ENCODE data around the gene PRSS2. TPM values are rescaled to one million over a fixed set of nuclear protein-coding genes. Genes with fewer than 3 reads are reported as not detected.

PRSS2 gene
- total RNA-seq, 1 experiment from 2014 or later: 0.40 TPM

GRCh38 chr7:142802301-142802700 is 31.5 kb downstream of the PRSS2 start:
- CTCF ChIA-PET: no interaction called here
- H3K27me3 ChIP-seq (ENCODE audit: low read length): no peaks in the 10 kb centered on the region
- H3K4me1 ChIP-seq (ENCODE audit: insufficient read depth, low read length): peaks cover 36% of the 10 kb centered on the region
- H2AFZ ChIP-seq (ENCODE audit: low read length): no peak overlapping the region
- H3F3A ChIP-seq (ENCODE audit: low read length, unreplicated experiment): peaks cover 3% of the 10 kb centered on the region
- H3K27ac ChIP-seq (ENCODE audit: low read length): no peak overlapping the region
- no peak overlapping the region for H3K4me2 ChIP-seq (ENCODE audit: low read length)
- no peaks in the 10 kb centered on the region for H4K20me1 ChIP-seq (ENCODE audit: low read length)
- POLR2A ChIA-PET (ENCODE audit: unreplicated experiment): no interaction called here
- peaks cover 34% of the 10 kb centered on the region for H3K36me3 ChIP-seq (ENCODE audit: low read depth, low read length)
- peaks cover 37% of the 10 kb centered on the region for H3K79me2 ChIP-seq (ENCODE audit: low read length)
- H3K9me2 ChIP-seq (replicated peaks; ENCODE audit: low read length): no peaks in the 10 kb centered on the region
- no peaks in the 10 kb centered on the region for H3K9me3 ChIP-seq (ENCODE audit: low read length)
- no peak for DNase-seq
- intact Hi-C loops (cut with micrococcal nuclease): no loop called here
- H3K4me3 ChIP-seq (ENCODE audit: low read length): no peak overlapping the region
- no peak overlapping the region for H3K9ac ChIP-seq (ENCODE audit: low read length)
- no TSS peak for BruUV-seq (replicated peaks)
- no peak for TF ChIP-seq EZH2 (IDR thresholded peaks at IDR 0.05; ENCODE audit: low read length, unreplicated experiment)
- no peak for TF ChIP-seq CTCF (conservative IDR thresholded peaks at IDR 0.05; ENCODE audit: low read depth, low read length)
- TF ChIP-seq EZH2phosphoT487 (IDR thresholded peaks at IDR 0.05; ENCODE audit: borderline replicate concordance, low read length): no peak
- ATAC-seq: no peak

GRCh38 chr7:142803901-142804300 is 33.1 kb downstream of the PRSS2 start:
- Histone ChIP-seq H3K4me1 (ENCODE audit: insufficient read depth, low read length) (peaks cover 37% of the 10 kb centered on the region), H4K20me1 (ENCODE audit: low read length) (no peaks in the 10 kb centered on the region), H3K9me3 (ENCODE audit: low read length) (no peaks in the 10 kb centered on the region), H3K79me2 (ENCODE audit: low read length) (peaks cover 21% of the 10 kb centered on the region), H3K4me2 (ENCODE audit: low read length) (no peak overlapping the region), H3K36me3 (ENCODE audit: low read depth, low read length) (peaks cover 34% of the 10 kb centered on the region), H3K27ac (ENCODE audit: low read length) (no peak overlapping the region), H2AFZ (ENCODE audit: low read length) (no peak overlapping the region), H3K9ac (ENCODE audit: low read length) (no peak overlapping the region), H3F3A (ENCODE audit: low read length, unreplicated experiment) (peaks cover 11% of the 10 kb centered on the region), H3K4me3 (ENCODE audit: low read length) (no peak overlapping the region), H3K9me2 (replicated peaks; ENCODE audit: low read length) (no peaks in the 10 kb centered on the region), H3K27me3 (ENCODE audit: low read length) (no peaks in the 10 kb centered on the region)
- ChIA-PET POLR2A (ENCODE audit: unreplicated experiment) (no interaction called here), CTCF (no interaction called here)
- intact Hi-C loops (cut with micrococcal nuclease): no loop called here
- no peak for ATAC-seq
- BruUV-seq (replicated peaks): no TSS peak
- no peak for DNase-seq
- TF ChIP-seq EZH2phosphoT487 (IDR thresholded peaks at IDR 0.05; ENCODE audit: borderline replicate concordance, low read length) (no peak), CTCF (conservative IDR thresholded peaks at IDR 0.05; ENCODE audit: low read depth, low read length) (no peak), EZH2 (IDR thresholded peaks at IDR 0.05; ENCODE audit: low read length, unreplicated experiment) (no peak)

- DNase-seq (no peak), ATAC-seq (no peak)
- POLR2A ChIA-PET (ENCODE audit: unreplicated experiment): no interaction called here
- Histone ChIP-seq H4K20me1 (ENCODE audit: low read length) (no peaks in the 10 kb centered on the region), H3K9me2 (replicated peaks; ENCODE audit: low read length) (no peaks in the 10 kb centered on the region), H3K27me3 (ENCODE audit: low read length) (no peaks in the 10 kb centered on the region), H3K9ac (ENCODE audit: low read length) (no peak overlapping the region), H3K4me3 (ENCODE audit: low read length) (no peak overlapping the region), H3K4me2 (ENCODE audit: low read length) (no peak overlapping the region), H3K9me3 (ENCODE audit: low read length) (no peaks in the 10 kb centered on the region), H3K36me3 (ENCODE audit: low read depth, low read length) (peaks cover 34% of the 10 kb centered on the region), H3K27ac (ENCODE audit: low read length) (no peak overlapping the region), H3K79me2 (ENCODE audit: low read length) (peaks cover 13% of the 10 kb centered on the region), H2AFZ (ENCODE audit: low read length) (no peak overlapping the region), H3F3A (ENCODE audit: low read length, unreplicated experiment) (peaks cover 15% of the 10 kb centered on the region), H3K4me1 (ENCODE audit: insufficient read depth, low read length) (peaks cover 37% of the 10 kb centered on the region)
- TF ChIP-seq EZH2phosphoT487 (IDR thresholded peaks at IDR 0.05; ENCODE audit: borderline replicate concordance, low read length): no peak
- no peak for TF ChIP-seq CTCF (conservative IDR thresholded peaks at IDR 0.05; ENCODE audit: low read depth, low read length)
- TF ChIP-seq EZH2 (IDR thresholded peaks at IDR 0.05; ENCODE audit: low read length, unreplicated experiment): no peak
- BruUV-seq (replicated peaks): no TSS peak
- intact Hi-C loops (cut with micrococcal nuclease): no loop called here
- CTCF ChIA-PET: no interaction called here
Observed at GRCh38 chr7:142804728-142805207, 34.0 kb downstream of the PRSS2 start.
